Measurements from ENCODE around the gene ISM2. TPM values are rescaled to one million over a fixed set of nuclear protein-coding genes. Genes with fewer than 3 reads are reported as not detected.

Gene ISM2
- total RNA-seq, 5 donors from 2014 or later (not counting 1 experiment from before 2014, with no cell fraction given): not detected

- no peak for DNase-seq
- Histone ChIP-seq H3K36me3 (ENCODE audit: control insufficient read depth in 2 of 2, extremely low read depth in 1 of 2, insufficient read depth in 1 of 2, low read length in 1 of 2) (no peaks in the 10 kb centered on the region), H3K4me1 (ENCODE audit: control insufficient read depth in 1 of 2, extremely low read depth in 1 of 2, insufficient read depth in 2 of 2, low read length in 2 of 2) (peaks cover 3 to 10% of the 10 kb centered on the region in 2 experiments), H3K9me3 (no peaks in the 10 kb centered on the region), H3K27ac (ENCODE audit: low read length) (no peak overlapping the region), H3K27me3 (replicated peaks in 1 of 2; ENCODE audit: control insufficient read depth in 2 of 2, extremely low read depth in 1 of 2, insufficient read depth in 2 of 2, low read length in 1 of 2) (peaks cover 7 to 28% of the 10 kb centered on the region in 2 experiments), H3K4me3 (ENCODE audit: control insufficient read depth in 1 of 2, extremely low read depth in 1 of 2, low read length in 1 of 2) (no peak overlapping the region)
- H3K9me3 Mint-ChIP-seq: peaks cover 3 to 4% (median 4%) of the 10 kb centered on the region in 3 donors
- H3K27ac Mint-ChIP-seq: no peak overlapping the region
- peaks cover 3 to 11% (median 6%) of the 10 kb centered on the region in 3 donors for H3K4me1 Mint-ChIP-seq
- H3K36me3 Mint-ChIP-seq: peaks cover 13% of the 10 kb centered on the region
- ChIA-PET POLR2A (no interaction called here), CTCF (no interaction called here)
- 95% methylated on average over 5 of the region's 11 CpGs for WGBS (ENCODE audit: insufficient coverage)
- no peak for ATAC-seq (replicated peaks in 1 of 4)
- H3K27me3 Mint-ChIP-seq: peaks cover 11 to 22% of the 10 kb centered on the region in 2 donors
- no peak overlapping the region for H3K4me3 Mint-ChIP-seq
These were observed 3.6 kb upstream of the ISM2 start for GRCh38 chr14:77502109-77502782.

GRCh38 chr14:77498984-77499527 is 440 bp upstream of the ISM2 start:
- Mint-ChIP-seq H3K36me3 (peaks cover 3% of the 10 kb centered on the region), H3K27ac (no peak overlapping the region), H3K4me3 (peak overlapping the region; percentile 8 to 65 (median 53)), H3K27me3 (peaks cover 20 to 38% of the 10 kb centered on the region in 2 donors), H3K4me1 (peaks cover 6 to 11% (median 7%) of the 10 kb centered on the region in 3 donors), H3K9me3 (peaks cover 3 to 4% (median 4%) of the 10 kb centered on the region in 3 donors)
- DNase-seq (no peak), ATAC-seq (replicated peaks in 1 of 4) (peak; percentile 10 to 28 (median 19))
- peaks cover 3 to 10% of the 10 kb centered on the region in 2 experiments for H3K4me1 ChIP-seq (ENCODE audit: control insufficient read depth in 1 of 2, extremely low read depth in 1 of 2, insufficient read depth in 2 of 2, low read length in 2 of 2)
- POLR2A ChIA-PET: interaction anchor here in 1 of 2 donors (0.7 kb wide), 1 partner anchor 537 kb away, joined by 8 read pairs; no protein-coding TSS in a partner anchor
- peak overlapping the region in 1 of 2 donors; percentile 39 for H3K4me3 ChIP-seq (ENCODE audit: control insufficient read depth in 1 of 2, extremely low read depth in 1 of 2, low read length in 1 of 2)
- CTCF ChIA-PET: no interaction called here
- 5% methylated on average over 53 of the region's 53 CpGs for WGBS (ENCODE audit: insufficient coverage)
- no peaks in the 10 kb centered on the region for H3K9me3 ChIP-seq
- H3K27ac ChIP-seq (ENCODE audit: low read length): no peak overlapping the region
- peaks cover 7 to 41% of the 10 kb centered on the region in 2 experiments for H3K27me3 ChIP-seq (replicated peaks in 1 of 2; ENCODE audit: control insufficient read depth in 2 of 2, extremely low read depth in 1 of 2, insufficient read depth in 2 of 2, low read length in 1 of 2)
- H3K36me3 ChIP-seq (ENCODE audit: control insufficient read depth in 2 of 2, extremely low read depth in 1 of 2, insufficient read depth in 1 of 2, low read length in 1 of 2): no peaks in the 10 kb centered on the region

- Mint-ChIP-seq H3K27ac (peak overlapping the region in 1 of 2 donors; percentile 4), H3K27me3 (peaks cover 18 to 35% of the 10 kb centered on the region in 2 donors), H3K36me3 (no peaks in the 10 kb centered on the region), H3K9me3 (no peaks in the 10 kb centered on the region), H3K4me3 (no peak overlapping the region), H3K4me1 (peaks cover 6 to 10% (median 7%) of the 10 kb centered on the region in 3 donors)
- ChIA-PET CTCF (no interaction called here), POLR2A (no interaction called here)
- Histone ChIP-seq H3K36me3 (ENCODE audit: control insufficient read depth in 2 of 2, extremely low read depth in 1 of 2, insufficient read depth in 1 of 2, low read length in 1 of 2) (no peaks in the 10 kb centered on the region), H3K27ac (ENCODE audit: low read length) (no peak overlapping the region), H3K27me3 (replicated peaks in 1 of 2; ENCODE audit: control insufficient read depth in 2 of 2, extremely low read depth in 1 of 2, insufficient read depth in 2 of 2, low read length in 1 of 2) (peaks cover 7 to 38% of the 10 kb centered on the region in 2 experiments), H3K4me3 (ENCODE audit: control insufficient read depth in 1 of 2, extremely low read depth in 1 of 2, low read length in 1 of 2) (no peak overlapping the region), H3K4me1 (ENCODE audit: control insufficient read depth in 1 of 2, extremely low read depth in 1 of 2, insufficient read depth in 2 of 2, low read length in 2 of 2) (peaks cover 3 to 10% of the 10 kb centered on the region in 2 experiments), H3K9me3 (no peaks in the 10 kb centered on the region)
- DNase-seq (no peak), ATAC-seq (replicated peaks in 1 of 4) (no peak)
- no CpG with 5 or more reads among the region's 7 CpGs for WGBS (ENCODE audit: insufficient coverage)
These were observed 3.3 kb downstream of the ISM2 start for GRCh38 chr14:77495334-77495733.

GRCh38 chr14:77491056-77491455 is 7.6 kb downstream of the ISM2 start:
- CTCF ChIA-PET: no interaction called here
- Mint-ChIP-seq H3K4me1 (no peaks in the 10 kb centered on the region), H3K4me3 (no peak overlapping the region), H3K9me3 (no peaks in the 10 kb centered on the region), H3K36me3 (no peaks in the 10 kb centered on the region), H3K27ac (no peak overlapping the region), H3K27me3 (peaks cover 6 to 10% of the 10 kb centered on the region in 2 donors)
- no peaks in the 10 kb centered on the region for H3K9me3 ChIP-seq
- no peak overlapping the region for H3K27ac ChIP-seq (ENCODE audit: low read length)
- WGBS (ENCODE audit: insufficient coverage): 97% methylated on average over 3 of the region's 5 CpGs
- H3K27me3 ChIP-seq (replicated peaks in 1 of 2; ENCODE audit: control insufficient read depth in 2 of 2, extremely low read depth in 1 of 2, insufficient read depth in 2 of 2, low read length in 1 of 2): peaks cover 0 to 7% of the 10 kb centered on the region in 2 experiments
- no peaks in the 10 kb centered on the region for H3K4me1 ChIP-seq (ENCODE audit: control insufficient read depth in 1 of 2, extremely low read depth in 1 of 2, insufficient read depth in 2 of 2, low read length in 2 of 2)
- H3K36me3 ChIP-seq (ENCODE audit: control insufficient read depth in 2 of 2, extremely low read depth in 1 of 2, insufficient read depth in 1 of 2, low read length in 1 of 2): no peaks in the 10 kb centered on the region
- no peak overlapping the region for H3K4me3 ChIP-seq (ENCODE audit: control insufficient read depth in 1 of 2, extremely low read depth in 1 of 2, low read length in 1 of 2)
- POLR2A ChIA-PET: interaction anchor here in 1 of 2 donors (0.6 kb wide), 1 partner anchor 28 kb away, joined by 3 read pairs; no protein-coding TSS in a partner anchor
- ATAC-seq (replicated peaks in 1 of 4) (no peak), DNase-seq (no peak)

- no peak for DNase-seq
- Mint-ChIP-seq H3K4me3 (no peak overlapping the region), H3K4me1 (no peaks in the 10 kb centered on the region), H3K27me3 (peaks cover 0 to 4% of the 10 kb centered on the region in 2 donors), H3K27ac (no peak overlapping the region), H3K36me3 (no peaks in the 10 kb centered on the region), H3K9me3 (no peaks in the 10 kb centered on the region)
- ATAC-seq (replicated peaks in 1 of 4): no peak
- Histone ChIP-seq H3K27ac (ENCODE audit: low read length) (no peak overlapping the region), H3K27me3 (replicated peaks in 1 of 2; ENCODE audit: control insufficient read depth in 2 of 2, extremely low read depth in 1 of 2, insufficient read depth in 2 of 2, low read length in 1 of 2) (peaks cover 0 to 4% of the 10 kb centered on the region in 2 experiments), H3K4me3 (ENCODE audit: control insufficient read depth in 1 of 2, extremely low read depth in 1 of 2, low read length in 1 of 2) (no peak overlapping the region), H3K36me3 (ENCODE audit: control insufficient read depth in 2 of 2, extremely low read depth in 1 of 2, insufficient read depth in 1 of 2, low read length in 1 of 2) (no peaks in the 10 kb centered on the region), H3K4me1 (ENCODE audit: control insufficient read depth in 1 of 2, extremely low read depth in 1 of 2, insufficient read depth in 2 of 2, low read length in 2 of 2) (no peaks in the 10 kb centered on the region), H3K9me3 (no peaks in the 10 kb centered on the region)
- ChIA-PET POLR2A (interaction anchor here in 1 of 2 donors (0.6 kb wide), 1 partner anchor 28 kb away, joined by 3 read pairs; no protein-coding TSS in a partner anchor), CTCF (no interaction called here)
- WGBS (ENCODE audit: insufficient coverage): no CpG with 5 or more reads among the region's 8 CpGs
These were observed 8.1 kb downstream of the ISM2 start for GRCh38 chr14:77490347-77490986.

GRCh38 chr14:77489041-77489440 is 9.6 kb downstream of the ISM2 start:
- ATAC-seq (replicated peaks in 1 of 4): no peak
- no peaks in the 10 kb centered on the region for H3K4me1 Mint-ChIP-seq
- no peaks in the 10 kb centered on the region for H3K4me1 ChIP-seq (ENCODE audit: control insufficient read depth in 1 of 2, extremely low read depth in 1 of 2, insufficient read depth in 2 of 2, low read length in 2 of 2)
- no peak overlapping the region for H3K27ac ChIP-seq (ENCODE audit: low read length)
- H3K27me3 Mint-ChIP-seq: no peaks in the 10 kb centered on the region
- no peak overlapping the region for H3K4me3 Mint-ChIP-seq
- DNase-seq: no peak
- H3K4me3 ChIP-seq (ENCODE audit: control insufficient read depth in 1 of 2, extremely low read depth in 1 of 2, low read length in 1 of 2): no peak overlapping the region
- ChIA-PET CTCF (no interaction called here), POLR2A (interaction anchor here in 1 of 2 donors (0.6 kb wide), 1 partner anchor 115 kb away, joined by 9 read pairs; no protein-coding TSS in a partner anchor)
- no peak overlapping the region for H3K27ac Mint-ChIP-seq
- no peaks in the 10 kb centered on the region for H3K9me3 Mint-ChIP-seq
- H3K9me3 ChIP-seq: no peaks in the 10 kb centered on the region
- no peaks in the 10 kb centered on the region for H3K36me3 Mint-ChIP-seq
- peaks cover 0 to 2% of the 10 kb centered on the region in 2 experiments for H3K27me3 ChIP-seq (replicated peaks in 1 of 2; ENCODE audit: control insufficient read depth in 2 of 2, extremely low read depth in 1 of 2, insufficient read depth in 2 of 2, low read length in 1 of 2)
- H3K36me3 ChIP-seq (ENCODE audit: control insufficient read depth in 2 of 2, extremely low read depth in 1 of 2, insufficient read depth in 1 of 2, low read length in 1 of 2): no peaks in the 10 kb centered on the region
- WGBS (ENCODE audit: insufficient coverage): 77% methylated on average over 5 of the region's 6 CpGs
